HG03342 (cell line): ENCODE results near the gene WDR70.
"Not testable (repeated sequence)": the region's sequence is repeated elsewhere in the genome, so short reads cannot be mapped to it uniquely, and the experiment has no call there.

Source experiments
- ATAC-seq: cut with Tn5 transposase; IDR thresholded peaks from one replicate; pipeline ENCODE4 v1.9.1; 2021; ENCODE audit warnings: mild to moderate bottlenecking, moderate library complexity; ENCODE audit not compliant: unreplicated experiment

The WDR70 gene

GRCh38 chr5:37740331-37741066, 361.4 kb downstream of the WDR70 start:
- no peak for ATAC-seq

DNA sequence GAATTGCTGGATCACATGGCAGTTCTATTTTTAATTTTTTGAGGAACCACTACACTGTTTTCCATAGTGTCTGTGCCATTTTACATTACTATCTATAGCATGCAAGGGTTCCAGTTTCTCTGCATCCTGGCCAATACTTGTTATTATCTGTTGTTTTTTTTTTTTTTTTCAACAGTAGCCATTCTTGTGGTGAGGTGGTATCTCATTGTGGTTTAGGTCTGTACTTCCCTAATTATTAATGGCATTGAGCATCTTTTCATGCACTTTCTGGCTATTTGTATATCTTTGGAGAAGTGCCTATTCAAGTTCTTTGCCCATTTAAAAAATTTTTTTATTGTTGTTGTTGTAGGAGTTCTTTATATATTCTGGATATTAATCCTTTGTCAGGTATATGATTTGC, 363.0 kb downstream of the WDR70 start:
- no peak for ATAC-seq

GRCh38 chr5:37751227-37751626, 372.1 kb downstream of the WDR70 start:
- no peak for ATAC-seq

GRCh38 chr5:37754976-37755375, 375.9 kb downstream of the WDR70 start:
- no peak for ATAC-seq

GRCh38 chr5:37755581-37755980, 376.5 kb downstream of the WDR70 start:
- no peak for ATAC-seq

- ATAC-seq = no peak
Measured at GRCh38 chr5:37756248-37756647, 377.1 kb downstream of the WDR70 start.

DNA sequence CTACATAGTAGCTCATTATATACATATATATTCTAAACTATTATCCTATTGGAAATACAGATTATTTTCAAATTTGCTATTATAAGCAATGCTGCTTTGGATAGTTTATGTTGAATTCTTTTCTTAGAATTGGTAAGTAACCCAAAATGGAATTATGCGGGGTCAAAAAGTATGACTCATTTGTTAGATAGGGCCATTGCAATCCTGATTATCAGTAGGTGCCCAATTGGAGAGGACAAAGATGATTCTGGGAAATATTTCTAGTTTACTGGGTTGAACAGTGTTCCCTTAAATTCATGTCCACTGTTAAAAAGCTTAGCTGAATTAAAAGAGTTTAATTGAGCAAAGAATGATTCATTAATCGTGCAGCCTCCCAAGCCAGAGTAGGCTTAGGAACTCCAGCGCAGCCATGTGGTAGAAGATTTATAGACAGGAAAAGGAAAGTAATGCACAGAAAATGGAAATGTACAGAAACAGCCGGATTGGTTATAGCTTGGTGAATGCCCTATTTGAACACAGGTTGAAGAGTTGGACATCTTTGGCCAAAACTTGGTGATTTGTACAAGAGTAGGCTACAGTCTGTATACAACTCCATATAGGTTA, 379.0 kb downstream of the WDR70 start:
- ATAC-seq = no peak

DNA sequence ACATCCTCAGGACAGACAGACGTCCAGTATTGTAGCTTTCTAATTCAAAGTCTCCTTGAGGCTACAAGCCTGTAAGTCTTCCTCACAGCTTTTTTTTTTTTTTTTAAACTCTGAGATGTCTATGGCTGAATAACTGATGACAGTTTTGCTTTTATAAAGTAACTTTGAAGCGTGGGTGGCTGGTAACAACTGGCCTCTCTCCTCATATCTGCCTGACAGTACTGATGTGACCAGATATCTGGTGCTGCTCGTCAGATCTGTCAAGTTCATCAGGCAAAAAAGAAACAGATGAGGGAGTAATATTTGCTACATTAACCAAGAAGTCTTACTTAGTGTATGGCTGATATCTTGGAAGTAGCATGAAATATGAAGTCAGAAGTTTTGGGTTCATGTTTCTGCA, 388.1 kb downstream of the WDR70 start:
- no peak for ATAC-seq

- no peak for ATAC-seq
Measured at GRCh38 chr5:37767961-37768360, 388.8 kb downstream of the WDR70 start.

GRCh38 chr5:37768371-37768770, 389.3 kb downstream of the WDR70 start:
- no peak for ATAC-seq

DNA sequence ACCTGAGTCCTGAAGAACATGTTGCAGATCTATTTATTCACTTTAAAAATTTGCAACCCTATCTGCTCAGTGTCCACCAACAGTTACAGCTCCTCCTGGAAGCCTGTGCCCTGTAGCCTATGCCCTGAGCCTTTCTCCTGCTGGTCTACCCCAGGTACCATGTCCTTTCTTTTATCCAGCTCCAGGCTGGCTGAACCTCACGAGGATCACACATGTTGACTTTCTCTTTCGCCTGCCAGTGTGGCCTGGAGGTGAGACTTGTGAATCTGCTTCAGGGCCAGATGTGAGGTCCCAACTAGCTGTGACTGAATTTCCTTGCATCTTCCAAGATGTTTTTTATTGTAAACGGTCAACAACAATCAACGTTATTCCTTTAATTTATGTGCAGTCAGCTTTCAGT, 390.0 kb downstream of the WDR70 start:
- ATAC-seq = no peak

DNA sequence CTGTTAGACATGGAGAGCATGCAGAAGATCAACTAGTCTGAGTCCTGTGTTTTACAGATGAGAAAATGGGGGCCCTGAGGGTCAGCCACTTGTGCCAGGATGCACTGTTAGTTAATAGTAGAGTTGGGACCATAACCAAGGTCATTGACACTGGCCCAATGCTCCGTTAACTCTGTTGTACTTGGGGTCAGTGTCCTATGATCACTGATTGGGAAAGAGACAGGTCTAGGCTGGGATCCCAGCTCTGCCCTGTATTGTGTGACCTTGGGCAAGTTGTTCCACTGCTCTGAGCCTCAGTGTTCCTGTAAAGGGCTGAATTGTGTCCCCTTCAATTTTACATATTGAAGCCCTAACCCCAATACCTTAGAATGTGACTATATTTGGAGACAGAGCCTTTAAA, 390.7 kb downstream of the WDR70 start:
- ATAC-seq = no peak

GRCh38 chr5:37770786-37771185, 391.7 kb downstream of the WDR70 start:
- ATAC-seq = no peak

DNA sequence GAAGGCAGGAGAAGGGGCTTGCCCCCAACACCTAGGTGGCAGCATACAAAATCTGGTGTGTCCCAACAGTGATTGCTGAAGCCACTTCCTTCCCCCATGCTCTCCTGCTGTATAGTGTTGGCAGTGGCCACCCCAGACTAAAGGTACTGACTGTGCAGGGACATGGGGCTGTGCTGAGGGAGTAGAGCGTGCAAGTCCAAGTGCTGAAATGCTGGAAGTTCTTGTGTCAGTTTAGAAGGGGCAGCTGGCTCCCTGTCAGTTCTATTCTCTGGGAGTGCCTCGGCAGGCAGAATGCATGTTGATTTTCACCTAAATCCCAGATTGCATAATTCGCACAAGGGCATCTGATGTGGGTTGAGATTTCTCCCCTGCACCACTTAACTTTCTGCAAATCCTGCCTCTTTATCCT, 392.1 kb downstream of the WDR70 start:
- no peak for ATAC-seq

DNA sequence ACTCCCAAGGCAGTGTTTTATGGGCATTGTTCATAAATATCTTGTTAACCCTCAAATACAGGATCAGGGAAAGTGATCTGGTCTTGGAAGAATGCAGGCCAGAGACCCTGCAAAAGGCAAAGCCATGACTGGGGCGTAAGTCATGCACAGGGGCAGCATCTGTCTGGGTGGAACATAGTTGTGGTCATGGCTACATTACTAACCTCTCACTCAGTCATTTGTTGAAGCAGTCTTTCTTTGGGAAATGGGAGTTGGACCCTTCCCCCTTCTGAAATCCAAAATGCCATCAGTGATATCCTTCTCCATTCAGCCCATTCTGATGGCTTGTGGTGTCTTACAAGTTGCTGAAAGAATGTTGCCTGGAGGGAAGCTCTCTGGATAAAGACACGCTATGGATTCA, 392.6 kb downstream of the WDR70 start:
- no peak for ATAC-seq

GRCh38 chr5:37772255-37772654, 393.1 kb downstream of the WDR70 start:
- no peak for ATAC-seq

DNA sequence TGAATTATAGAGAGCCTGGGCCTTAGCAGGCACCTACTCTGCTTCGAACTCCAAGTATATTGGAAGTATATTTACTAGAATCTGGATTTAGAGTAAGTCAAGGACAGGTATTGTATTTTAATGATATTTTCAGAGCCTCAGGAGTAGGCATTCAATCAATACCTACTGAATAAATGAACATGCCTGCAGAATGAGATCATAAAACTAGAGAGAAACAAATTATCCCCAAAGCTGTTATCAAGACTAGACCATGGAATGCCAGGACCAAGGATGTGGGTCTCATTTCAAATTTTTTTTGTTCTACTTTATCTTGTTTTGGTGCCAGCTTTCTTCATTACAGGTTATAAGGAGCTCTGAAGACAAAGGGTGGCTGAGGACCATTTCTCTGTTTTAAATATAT, 394.7 kb downstream of the WDR70 start:
- no peak for ATAC-seq

- ATAC-seq = no peak
Measured at GRCh38 chr5:37774912-37775483, 395.9 kb downstream of the WDR70 start.

DNA sequence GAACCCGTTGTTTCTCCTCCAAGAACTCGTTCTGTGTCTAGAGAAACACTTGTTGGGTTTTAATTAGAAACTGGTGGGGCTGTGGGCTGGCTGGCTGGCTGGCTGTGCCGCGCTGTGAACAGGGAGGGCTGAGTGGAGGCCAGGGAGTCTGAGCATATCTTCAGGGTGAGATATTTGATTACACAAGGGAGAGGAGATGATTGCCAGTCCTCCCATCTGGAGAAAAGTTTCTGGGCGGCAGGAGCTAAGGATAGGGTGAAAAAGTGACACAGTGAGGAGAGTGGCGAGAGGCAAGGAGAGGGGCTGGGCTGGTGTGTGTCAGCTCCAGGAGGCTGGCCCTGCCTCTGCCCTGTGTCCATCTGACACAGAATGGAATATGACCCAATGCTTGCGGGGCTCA, 397.7 kb downstream of the WDR70 start:
- ATAC-seq = no peak

- ATAC-seq = no peak
Measured at GRCh38 chr5:37777432-37778130, 398.5 kb downstream of the WDR70 start.

DNA sequence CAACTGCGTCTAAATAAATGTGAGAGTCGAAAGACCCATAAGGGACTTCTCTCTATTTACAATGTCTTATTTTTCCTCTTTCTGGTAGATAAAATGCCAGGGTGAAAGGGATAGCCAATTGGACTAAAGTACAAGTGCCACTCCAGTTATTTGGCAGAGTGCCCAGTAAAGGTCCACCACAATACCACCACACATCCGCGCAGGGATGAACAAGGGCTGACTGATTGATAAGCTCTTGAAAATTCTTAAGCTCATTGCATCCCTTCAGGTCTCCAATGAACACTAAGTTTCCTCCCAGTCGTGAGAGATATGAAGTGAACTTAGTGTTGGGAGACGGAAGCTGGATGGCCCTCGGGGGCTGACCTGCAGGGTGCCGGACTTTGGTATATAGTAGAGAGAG, 402.3 kb downstream of the WDR70 start:
- ATAC-seq = not testable (repeated sequence)

DNA sequence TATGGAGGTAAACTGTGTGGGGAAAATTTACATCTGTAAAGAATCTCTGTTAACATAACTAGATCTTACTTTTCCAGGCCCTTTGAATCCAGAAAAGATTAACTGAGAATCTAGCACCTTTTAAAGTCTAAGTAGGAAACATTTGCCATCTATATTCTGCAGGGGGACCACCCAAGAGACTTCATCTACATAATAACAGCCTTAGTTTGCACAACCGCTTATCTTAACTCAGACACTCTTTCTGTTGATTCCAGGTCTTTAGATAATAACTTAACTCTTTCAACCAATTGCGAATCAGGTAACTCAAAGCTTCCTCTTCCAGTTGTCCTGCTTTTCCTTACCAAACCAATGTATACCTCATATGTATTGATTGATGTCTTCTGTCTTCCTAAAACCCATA, 407.3 kb downstream of the WDR70 start:
- ATAC-seq = no peak
